ENCODE measurements around the gene COL4A2. TPM values are rescaled to one million over a fixed set of nuclear protein-coding genes. Genes with fewer than 3 reads are reported as not detected.
"Not testable (repeated sequence)": the region's sequence is repeated elsewhere in the genome, so short reads cannot be mapped to it uniquely, and the experiment has no call there.

COL4A2 gene
- total and polyA plus RNA-seq, 11 donors: 92.4 to 377 (median 166) TPM

- Histone ChIP-seq H3K9me3 (no peaks in the 10 kb centered on the region), H3K27me3 (no peaks in the 10 kb centered on the region), H3K4me1 (peaks cover 21 to 100% (median 90%) of the 10 kb centered on the region in 12 donors), H3K27ac (peak overlapping the region in 11 of 12 donors; percentile 51 to 95 (median 71)), H3K36me3 (peaks cover 0 to 20% (median 9%) of the 10 kb centered on the region in 9 donors), H3K4me3 (no peak overlapping the region)
- intact Hi-C loops (cut with DNase I): no loop called here
- TF ChIP-seq POLR2A (IDR thresholded peaks at IDR 0.05): no peak
- TF ChIP-seq, protein P1, sequence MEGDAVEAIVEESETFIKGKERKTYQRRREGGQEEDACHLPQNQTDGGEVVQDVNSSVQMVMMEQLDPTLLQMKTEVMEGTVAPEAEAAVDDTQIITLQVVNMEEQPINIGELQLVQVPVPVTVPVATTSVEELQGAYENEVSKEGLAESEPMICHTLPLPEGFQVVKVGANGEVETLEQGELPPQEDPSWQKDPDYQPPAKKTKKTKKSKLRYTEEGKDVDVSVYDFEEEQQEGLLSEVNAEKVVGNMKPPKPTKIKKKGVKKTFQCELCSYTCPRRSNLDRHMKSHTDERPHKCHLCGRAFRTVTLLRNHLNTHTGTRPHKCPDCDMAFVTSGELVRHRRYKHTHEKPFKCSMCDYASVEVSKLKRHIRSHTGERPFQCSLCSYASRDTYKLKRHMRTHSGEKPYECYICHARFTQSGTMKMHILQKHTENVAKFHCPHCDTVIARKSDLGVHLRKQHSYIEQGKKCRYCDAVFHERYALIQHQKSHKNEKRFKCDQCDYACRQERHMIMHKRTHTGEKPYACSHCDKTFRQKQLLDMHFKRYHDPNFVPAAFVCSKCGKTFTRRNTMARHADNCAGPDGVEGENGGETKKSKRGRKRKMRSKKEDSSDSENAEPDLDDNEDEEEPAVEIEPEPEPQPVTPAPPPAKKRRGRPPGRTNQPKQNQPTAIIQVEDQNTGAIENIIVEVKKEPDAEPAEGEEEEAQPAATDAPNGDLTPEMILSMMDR (IDR thresholded peaks at IDR 0.05): no peak
- DNase-seq (no peak), ATAC-seq (no peak)
- WGBS, 4 donors: 69 to 72% (median 69%) methylated on average over 7 of the region's 7 CpGs
Measured at GRCh38 chr13:110318920-110319319, 11.8 kb downstream of the COL4A2 start.

- Histone ChIP-seq H3K4me3 (no peak overlapping the region), H3K27me3 (no peaks in the 10 kb centered on the region), H3K9me3 (no peaks in the 10 kb centered on the region), H3K27ac (peak overlapping the region; percentile 11 to 95 (median 70)), H3K36me3 (peaks cover 0 to 20% (median 9%) of the 10 kb centered on the region in 9 donors), H3K4me1 (peaks cover 24 to 100% (median 89%) of the 10 kb centered on the region in 12 donors)
- WGBS, 4 donors: 57 to 72% (median 62%) methylated on average over 4 of the region's 4 CpGs
- ATAC-seq: no peak
- no peak for DNase-seq
- intact Hi-C loops (cut with DNase I): no loop called here
- no peak for TF ChIP-seq POLR2A (IDR thresholded peaks at IDR 0.05)
- TF ChIP-seq, protein P1 (IDR thresholded peaks at IDR 0.05): no peak
Measured at GRCh38 chr13:110319397-110319773, 12.3 kb downstream of the COL4A2 start.

GRCh38 chr13:110319774-110320509 lies 12.9 kb downstream of the COL4A2 start:
- Histone ChIP-seq H3K9me3 (no peaks in the 10 kb centered on the region), H3K4me3 (peak overlapping the region in 6 of 12 donors; percentile 13 to 33 (median 19)), H3K4me1 (peaks cover 29 to 100% (median 89%) of the 10 kb centered on the region in 12 donors), H3K27me3 (no peaks in the 10 kb centered on the region), H3K27ac (peak overlapping the region; percentile 11 to 95 (median 70)), H3K36me3 (peaks cover 0 to 20% (median 9%) of the 10 kb centered on the region in 9 donors)
- 40 to 54% (median 44%) methylated on average over 15 to 19 of the region's 19 CpGs for WGBS, 4 donors
- intact Hi-C loops (cut with DNase I): loop anchor here in 1 of 10 donors (5.0 kb wide), 1 partner anchor 92 kb away; no protein-coding TSS in a partner anchor
- peak in 3 of 4 donors; percentile 5 to 42 (median 32) for ATAC-seq
- TF ChIP-seq POLR2A (IDR thresholded peaks at IDR 0.05): no peak
- TF ChIP-seq, protein P1 (IDR thresholded peaks at IDR 0.05): no peak
- DNase-seq: no peak

GRCh38 chr13:110320645-110321044 lies 13.6 kb downstream of the COL4A2 start:
- Histone ChIP-seq H3K27me3 (no peaks in the 10 kb centered on the region), H3K27ac (peak overlapping the region in 9 of 12 donors; percentile 10 to 95 (median 80)), H3K4me1 (peaks cover 31 to 100% (median 85%) of the 10 kb centered on the region in 12 donors), H3K9me3 (no peaks in the 10 kb centered on the region), H3K36me3 (peaks cover 0 to 17% (median 9%) of the 10 kb centered on the region in 9 donors), H3K4me3 (no peak overlapping the region)
- intact Hi-C loops (cut with DNase I): loop anchor here in 1 of 10 donors (5.0 kb wide), 1 partner anchor 92 kb away; no protein-coding TSS in a partner anchor
- ATAC-seq (no peak), DNase-seq (no peak)
- WGBS, 4 donors: 36 to 50% (median 42%) methylated on average over 2 of the region's 2 CpGs
- TF ChIP-seq POLR2A (IDR thresholded peaks at IDR 0.05): no peak
- TF ChIP-seq, protein P1 (IDR thresholded peaks at IDR 0.05): no peak

GRCh38 chr13:110321573-110321972 lies 14.5 kb downstream of the COL4A2 start:
- intact Hi-C loops (cut with DNase I): loop anchor here in 1 of 10 donors (5.0 kb wide), 1 partner anchor 91 kb away; no protein-coding TSS in a partner anchor
- H3K9me3 ChIP-seq, H3K27me3 ChIP-seq, ATAC-seq, DNase-seq, H3K4me3 ChIP-seq: not testable (repeated sequence)
- Histone ChIP-seq H3K4me1 (peaks cover 34 to 100% (median 85%) of the 10 kb centered on the region in 12 donors), H3K36me3 (peaks cover 0 to 12% (median 8%) of the 10 kb centered on the region in 9 donors), H3K27ac (peak overlapping the region in 5 of 12 donors; percentile 2 to 95 (median 5))
- WGBS, 4 donors: 56 to 70% (median 67%) methylated on average over 3 of the region's 3 CpGs
